NOMO-1 (cell line): Measurements from ENCODE around the gene GABRB1.
A peak's percentile ranks its signal among the peaks of the same experiment; 100 is the strongest.

Experiments used
- DNase-seq, 2 experiments: peaks; one replicate each; lab custom pipeline; 2025; ENCODE audit not compliant: unreplicated experiment in 2 of 2; lab: John Stamatoyannopoulos, UW

The GABRB1 gene

DNA sequence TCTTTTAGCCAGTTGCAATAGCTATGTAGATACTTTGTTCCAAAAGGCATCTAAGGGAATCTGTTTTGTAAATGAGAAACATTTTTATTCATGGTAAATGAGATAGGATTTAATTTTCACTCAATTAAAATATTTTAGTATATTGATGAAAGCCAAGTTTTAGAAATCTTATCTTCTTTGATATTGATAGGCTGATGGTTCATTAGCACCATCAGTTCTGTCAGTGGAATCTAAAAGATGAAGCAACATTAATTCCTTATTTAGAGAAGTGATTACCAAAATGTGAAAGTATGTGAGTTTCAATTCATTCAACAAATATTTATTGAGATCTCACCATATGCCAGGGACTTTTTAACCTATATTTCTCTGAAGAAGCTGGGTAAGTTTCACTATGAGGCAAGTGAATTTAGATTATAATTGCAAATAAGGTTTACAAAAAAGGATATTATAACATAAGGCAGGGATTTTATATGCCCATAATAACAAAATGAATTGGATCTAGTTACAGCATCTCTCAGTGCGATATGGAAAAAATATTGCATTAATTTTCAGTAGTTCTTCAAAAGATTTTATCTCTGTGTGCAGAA lies 79.3 kb downstream of the GABRB1 start:
- no peak for DNase-seq

DNA sequence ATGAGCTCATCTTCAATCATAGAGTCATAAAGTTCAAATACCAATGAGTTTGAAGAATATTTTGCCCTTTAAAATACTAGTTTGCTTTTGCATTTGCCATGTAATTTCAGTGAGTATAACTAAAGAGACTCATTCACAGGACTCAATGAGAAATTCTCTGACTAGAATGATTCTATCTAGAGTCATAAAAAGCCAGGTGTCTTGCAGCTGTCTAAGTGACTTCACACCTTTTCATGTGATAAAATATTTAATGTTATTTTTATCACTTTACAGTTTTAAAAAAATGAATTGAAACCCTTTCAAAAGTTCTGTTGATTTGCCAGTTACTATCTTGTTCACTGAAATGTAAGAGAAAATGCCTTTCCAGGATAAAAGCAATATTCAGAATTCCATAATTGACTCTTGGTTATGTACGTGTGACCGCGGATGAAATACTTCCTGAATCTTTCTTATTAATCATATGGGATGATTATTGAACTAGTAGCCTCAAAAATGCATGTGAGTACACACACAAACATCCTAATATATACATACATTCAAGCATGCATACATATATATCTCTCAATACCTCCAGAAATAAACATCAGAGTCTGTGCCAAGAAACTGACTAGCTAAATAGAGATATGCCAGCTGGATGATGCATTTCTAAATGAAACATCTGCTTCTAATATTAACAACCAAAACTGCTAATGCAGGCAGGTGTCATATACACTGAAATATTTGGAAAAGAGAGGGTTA lies 87.0 kb downstream of the GABRB1 start:
- DNase-seq, result no peak

DNA sequence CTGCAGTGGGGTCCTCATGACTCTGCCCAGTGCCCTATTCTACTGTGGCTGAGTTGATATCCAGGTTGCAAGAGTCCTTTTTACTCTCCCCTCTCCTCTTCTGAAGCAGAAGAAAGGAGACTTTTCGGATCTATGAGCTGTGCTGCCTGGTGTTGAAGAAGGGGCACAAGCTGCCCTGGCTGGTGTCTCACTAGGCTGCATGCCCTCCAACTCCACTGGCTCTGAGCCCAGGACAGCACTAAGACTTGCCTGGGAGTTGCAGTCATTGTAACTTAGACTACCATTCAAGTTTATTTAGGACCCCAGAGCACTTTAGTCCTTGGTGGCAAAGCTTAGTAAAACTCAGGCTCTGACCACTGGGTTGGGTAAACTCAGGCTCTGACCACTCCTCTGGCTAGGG lies 89.4 kb downstream of the GABRB1 start:
- DNase-seq, result no peak

DNA sequence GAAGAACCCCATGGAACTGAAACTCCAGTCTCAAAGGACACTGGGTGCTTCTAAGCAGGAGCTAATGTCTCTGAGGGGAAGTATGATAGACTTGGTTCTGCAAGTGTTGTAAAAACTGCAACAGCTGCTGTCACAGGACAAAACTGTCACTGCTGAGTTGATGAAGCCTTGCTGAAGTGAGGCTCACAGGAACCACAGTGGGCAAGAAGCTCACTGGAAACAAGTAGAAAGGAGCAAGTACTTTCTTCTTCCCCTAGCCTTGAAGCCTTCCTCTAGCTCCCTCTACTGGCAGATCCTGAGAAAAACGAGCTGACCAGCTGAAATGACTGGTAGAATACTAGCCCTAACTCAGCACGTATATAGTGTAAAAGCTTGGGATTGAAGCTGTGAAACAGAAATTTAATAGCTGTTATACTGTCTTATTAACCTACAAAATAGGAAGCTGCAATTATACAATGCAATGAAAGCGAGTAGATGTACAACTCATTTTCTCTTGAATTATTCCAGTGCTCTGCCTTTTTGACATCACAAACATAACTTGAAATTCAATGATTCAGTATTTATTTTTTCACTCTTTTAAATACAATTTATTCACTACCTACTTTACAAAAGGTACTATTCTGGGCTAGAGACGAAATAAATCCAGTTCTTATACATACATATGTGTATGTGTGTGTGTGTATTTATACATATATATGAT lies 91.4 kb downstream of the GABRB1 start:
- peak; percentile 75 to 88 for DNase-seq

DNA sequence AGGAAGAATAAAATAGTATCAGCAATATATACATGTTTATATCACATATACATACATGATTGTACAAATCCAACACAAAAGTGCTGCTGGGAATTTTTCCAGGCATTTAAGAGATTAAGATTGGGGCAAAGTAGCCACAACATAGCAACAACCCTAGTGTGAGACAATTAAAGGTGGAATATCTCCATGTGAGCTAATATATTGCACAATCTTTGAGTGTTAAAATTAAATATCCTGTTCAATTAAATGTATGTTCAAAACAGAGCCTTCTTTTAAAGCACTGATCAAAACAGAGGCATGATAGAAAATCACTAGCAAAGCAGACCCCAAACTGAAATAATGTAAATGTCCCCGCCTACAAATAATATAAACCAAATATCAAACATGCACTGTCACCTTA lies 97.6 kb downstream of the GABRB1 start:
- DNase-seq, result no peak

DNA sequence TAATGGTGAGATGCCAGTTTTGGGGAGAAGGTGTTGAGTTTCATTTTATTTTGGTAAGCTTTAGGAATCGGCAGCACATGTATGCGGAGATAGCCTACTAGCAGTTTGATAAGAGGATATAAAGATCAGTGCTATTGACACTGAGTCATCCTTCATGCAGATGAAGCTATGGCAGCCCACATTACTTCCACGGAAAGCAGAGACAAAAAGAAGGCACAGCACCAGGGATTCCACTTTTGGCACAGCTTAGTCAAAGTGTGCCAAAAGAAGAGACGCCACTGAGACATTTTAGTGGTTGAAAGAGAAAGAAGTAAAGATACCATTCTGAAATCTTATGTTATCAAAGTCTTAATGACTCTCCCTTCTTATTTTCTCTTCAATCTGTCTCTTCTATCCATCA lies 103.8 kb downstream of the GABRB1 start:
- no peak for DNase-seq

DNA sequence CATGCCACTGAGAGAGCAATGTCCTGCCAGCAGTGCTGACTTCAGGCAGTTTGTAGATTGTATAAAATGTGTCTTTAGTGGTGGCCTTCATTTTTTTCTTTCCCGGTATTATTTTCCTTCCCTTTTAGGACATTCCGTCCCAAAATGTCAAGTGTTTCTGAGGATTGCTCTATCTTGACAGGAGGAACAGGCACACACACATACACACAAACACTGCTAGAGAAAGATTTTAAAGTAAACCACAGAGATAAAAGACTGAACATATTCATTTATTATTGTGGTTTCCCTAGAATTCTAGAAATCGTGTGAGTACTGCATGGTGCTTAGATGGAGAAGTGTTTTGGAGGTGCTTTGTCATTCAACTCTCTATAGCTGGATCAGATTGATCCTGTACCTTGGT lies 111.9 kb downstream of the GABRB1 start:
- DNase-seq, result no peak

DNA sequence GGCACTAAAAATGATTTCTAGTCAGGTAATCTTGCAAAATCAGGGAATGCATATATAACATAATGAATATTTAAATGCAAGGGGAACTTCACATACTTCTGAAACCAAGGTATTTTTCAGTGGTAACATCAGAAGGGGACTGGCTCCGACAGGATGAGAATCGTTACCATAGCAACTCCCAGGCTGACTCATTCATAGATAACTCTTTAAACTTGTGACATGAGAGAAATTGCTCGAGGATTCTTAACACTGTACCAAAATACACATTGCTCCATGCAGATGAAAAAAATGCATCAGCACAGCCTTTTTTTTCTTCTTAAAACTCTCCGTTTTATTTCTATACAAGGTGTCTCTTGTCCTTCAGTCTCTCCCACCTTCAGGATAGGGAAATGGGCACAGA lies 114.3 kb downstream of the GABRB1 start:
- DNase-seq, result peak in 1 of 2 experiments; percentile 56

DNA sequence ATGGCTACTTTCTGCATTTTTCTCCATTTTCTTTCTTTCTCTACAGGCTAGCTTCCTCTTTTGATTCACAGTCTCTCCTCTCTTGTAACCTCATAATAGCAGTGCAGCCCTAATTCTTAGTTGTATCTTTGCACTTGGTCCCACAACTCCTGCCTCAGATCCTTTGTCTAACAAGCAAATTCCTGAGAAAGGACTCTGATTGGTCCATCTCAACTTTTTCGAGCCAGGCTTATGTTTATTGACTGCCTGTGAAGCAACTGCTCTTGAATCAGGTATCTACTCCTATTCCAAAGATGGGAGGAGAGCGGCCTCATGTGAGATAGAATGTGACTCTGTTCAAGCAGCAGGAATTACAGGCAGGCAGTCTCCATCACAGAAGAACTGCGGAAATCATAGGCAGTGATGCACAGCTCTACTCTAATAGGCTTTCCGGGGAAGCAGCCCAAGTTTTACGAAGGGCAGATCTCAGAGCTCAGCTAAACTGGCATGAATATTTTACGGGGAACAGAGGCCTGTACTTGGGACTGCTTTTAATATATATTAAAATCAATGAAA lies 123.5 kb downstream of the GABRB1 start:
- no peak for DNase-seq

DNA sequence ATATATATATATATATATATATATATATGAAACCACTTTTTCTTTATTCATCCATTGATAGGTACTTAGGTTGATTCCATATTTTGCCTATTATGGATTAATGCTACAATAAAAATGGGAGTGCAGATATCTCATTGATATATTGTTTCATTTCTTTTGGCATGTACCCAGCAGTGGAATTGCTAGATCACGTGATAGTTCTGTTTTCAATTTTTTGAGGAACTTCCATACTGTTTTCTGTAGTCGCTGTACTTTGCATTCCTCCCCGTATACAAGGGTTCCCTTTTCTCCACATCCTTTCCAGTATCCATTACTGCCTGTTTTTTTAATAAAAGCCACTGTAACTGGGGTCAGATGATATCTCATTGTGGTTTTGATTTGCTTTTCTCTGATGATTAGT lies 124.6 kb downstream of the GABRB1 start:
- no peak for DNase-seq

DNA sequence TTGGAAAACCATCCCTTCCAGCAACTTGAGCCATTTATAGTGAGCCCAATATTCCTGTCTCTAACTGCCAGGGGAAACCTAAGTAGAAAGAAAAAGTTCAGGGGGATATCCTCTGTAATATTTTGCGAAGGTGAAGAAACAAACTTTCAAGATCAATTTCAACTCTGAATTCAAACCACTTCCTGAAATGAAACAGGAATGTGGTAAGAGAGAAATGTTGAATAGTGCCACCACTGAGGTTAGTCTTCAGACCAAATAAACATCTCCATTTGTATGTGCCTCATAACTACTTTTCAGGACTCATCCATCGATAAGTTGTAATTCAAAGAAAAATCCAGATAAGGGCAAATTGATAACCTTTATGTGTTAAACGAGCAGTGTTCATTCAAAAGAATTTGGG lies 128.7 kb downstream of the GABRB1 start:
- peak; percentile 12 to 76 for DNase-seq

DNA sequence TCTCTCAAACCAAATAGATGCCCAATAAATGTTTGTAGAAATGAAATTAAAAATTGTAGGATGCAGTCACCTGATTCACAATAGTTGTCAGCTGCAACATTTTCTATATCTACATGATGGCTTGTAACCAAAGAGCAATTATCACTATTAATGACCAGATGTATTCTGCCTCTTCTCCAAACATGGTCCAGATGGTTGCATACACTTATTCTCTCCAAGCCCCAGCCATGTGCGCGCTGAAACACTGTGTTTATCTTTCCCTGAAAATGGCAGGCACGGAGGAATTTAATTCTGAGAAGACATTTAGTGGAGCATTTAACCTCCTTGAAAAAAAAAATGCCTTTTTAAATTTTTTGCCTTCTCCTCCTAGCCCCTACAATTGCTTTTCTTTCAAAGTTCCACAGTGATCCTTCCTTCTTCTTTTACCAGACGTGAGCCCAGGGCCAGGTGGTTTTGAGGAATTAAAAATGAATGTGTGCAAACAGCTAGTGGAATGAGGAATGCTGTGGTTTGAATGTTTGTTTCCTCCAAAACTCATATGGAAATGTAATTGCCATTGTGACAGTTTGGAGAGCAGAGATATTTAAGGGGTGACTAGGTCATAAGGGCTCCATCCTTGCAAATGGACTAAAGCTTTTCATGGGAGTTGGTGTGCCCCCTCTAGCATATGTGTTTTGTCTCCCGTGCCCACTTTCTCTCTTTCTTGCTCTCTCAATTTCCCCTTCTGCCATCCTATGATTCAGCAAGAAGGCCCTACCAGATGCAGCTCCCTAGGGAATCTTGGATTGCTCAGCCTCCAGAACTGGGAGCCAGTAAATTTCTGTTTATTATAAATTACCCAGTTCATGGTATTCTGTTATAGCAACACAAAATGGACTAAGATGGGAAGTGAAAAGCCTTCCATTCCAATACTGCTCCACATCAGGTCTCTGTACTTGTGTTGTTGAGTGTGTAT lies 136.0 kb downstream of the GABRB1 start:
- no peak for DNase-seq

DNA sequence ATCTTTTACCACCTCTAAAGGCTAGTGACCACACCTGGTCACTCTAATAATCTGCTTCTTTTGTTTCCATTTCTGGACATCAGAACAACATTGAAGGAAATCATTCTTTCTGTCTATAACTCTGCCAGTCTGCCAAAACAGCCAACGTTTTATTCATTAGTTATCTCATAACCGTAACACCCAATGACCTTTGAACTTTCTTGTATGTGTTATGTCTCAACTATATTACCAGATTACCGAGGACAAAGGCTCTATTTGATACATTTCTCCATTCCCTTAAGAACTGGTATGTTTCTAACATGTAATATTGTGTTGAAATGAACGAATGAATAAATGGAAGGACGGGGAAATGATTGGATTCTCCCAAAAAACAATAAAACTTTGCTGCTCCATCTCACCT lies 152.7 kb downstream of the GABRB1 start:
- DNase-seq, result no peak

DNA sequence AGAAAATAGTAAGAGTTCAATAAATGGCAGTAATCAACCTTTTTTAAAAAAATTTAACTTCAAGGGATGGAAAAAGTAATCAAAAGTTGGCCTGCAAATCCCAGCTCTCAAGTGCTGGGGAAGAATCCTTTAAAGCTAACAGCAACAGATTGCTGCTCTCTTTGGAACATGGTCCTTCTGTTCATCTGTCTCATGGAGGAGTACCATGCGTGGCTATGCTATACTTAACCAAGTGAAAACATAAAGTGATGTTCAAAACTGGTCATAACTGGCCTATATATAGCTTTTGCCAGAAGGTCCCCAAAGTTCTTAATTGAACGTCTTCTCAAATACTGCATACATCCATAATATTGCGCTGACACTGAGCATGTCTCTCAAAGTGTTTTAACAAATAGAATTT lies 154.4 kb downstream of the GABRB1 start:
- no peak for DNase-seq

DNA sequence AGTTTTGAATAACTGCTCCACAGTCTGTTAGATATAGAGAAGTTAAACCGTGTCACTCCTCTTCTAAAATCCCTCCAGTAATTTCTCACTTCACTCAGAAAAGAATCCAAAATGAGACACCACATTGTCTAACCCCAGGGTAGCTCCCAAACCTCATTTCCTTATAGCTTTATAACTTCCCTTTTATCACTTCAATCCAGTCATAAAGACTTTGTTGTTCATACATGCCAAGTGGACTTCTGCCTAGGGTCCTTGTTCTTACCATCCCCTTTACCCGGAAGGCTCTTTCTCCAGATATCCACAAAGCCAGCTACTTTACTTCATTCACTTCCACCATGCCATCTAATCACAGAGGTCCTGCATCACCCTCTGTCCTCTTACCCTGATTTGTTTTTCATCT lies 156.2 kb downstream of the GABRB1 start:
- DNase-seq, result no peak

DNA sequence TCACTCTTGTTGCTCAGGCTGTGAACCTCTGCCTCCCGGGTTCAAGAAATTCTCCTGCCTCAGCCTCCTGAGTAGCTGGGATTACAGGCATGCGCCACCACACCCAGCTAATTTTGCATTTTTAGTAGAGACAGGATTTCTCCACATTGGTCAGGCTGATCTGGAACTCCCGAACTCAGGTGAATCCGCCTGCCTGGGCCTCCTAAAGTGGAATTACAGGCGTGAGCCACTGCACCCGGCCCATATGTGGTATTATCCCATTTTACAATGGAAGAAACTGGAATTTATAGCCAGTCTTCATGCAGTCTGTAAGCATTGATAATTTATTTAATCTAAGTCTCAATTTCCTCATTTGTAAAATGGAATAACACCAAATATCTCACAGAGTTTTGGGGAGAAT lies 161.8 kb downstream of the GABRB1 start:
- DNase-seq, result no peak

DNA sequence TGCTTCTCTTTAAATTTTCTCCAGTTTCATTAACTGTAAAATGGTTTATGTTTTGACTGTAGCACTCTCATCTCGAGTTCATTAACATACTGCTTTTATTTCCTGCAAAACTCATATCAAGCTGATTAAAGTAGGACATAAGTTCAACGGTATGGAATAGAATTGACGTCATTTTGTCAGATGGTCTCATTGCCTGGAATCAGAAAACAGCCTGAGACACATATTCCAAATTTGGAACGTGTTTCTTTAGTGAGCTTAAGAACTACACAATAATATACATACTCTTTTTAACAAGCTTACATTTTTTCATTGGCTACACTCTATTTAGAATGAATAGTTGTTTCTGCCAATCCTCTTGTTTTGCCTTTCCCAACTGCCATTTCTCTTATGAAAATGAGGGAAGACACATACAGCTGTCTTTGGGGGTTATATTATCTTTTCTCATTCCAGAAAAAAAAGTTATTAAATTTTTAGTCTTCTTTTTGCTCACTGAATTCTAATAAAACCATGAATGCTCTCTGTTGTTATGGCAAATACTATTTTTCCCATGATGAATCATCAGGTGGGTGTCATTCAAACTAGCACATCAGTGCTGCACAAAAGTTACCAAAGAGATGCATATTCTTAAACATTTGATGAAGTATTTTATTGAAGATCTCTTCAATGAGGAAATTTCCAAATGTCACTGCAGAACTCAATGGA lies 162.8 kb downstream of the GABRB1 start:
- no peak for DNase-seq

DNA sequence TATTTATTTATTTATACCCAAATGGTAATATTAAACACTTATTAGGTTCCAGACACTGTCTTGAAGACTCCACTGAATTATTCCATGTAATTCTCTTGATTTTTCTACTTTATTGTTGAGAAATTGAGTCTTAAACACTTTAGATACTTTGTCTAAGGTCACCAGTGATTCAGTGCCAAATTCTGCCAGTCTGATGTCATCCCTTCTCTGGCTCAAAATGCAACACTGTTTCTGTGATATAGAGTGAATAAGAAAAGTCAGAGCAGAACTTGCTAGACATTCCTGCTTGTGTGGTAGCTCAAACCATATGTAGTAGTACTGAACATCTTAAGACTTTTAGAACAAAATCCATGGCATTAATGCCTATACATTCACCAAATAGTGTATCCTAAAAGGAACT lies 164.3 kb downstream of the GABRB1 start:
- no peak for DNase-seq

DNA sequence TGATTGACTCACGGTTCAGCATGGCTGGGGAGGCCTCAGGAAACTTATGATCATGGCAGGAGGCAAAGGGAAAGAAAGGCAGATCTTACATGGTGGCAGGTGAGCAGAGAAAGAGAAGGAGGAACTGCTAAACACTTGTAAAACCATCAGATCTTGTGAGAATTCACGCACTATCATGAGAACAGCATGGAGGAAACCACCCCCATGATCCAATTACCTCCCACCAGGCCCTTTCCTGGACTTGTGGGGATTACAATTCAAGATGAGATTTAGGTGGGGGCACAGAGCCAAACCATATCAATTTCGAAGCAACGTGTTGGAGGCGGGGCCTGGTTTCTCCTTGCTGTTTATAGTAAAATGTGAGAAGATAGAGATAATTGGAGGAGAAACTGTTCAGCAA lies 167.4 kb downstream of the GABRB1 start:
- no peak for DNase-seq

DNA sequence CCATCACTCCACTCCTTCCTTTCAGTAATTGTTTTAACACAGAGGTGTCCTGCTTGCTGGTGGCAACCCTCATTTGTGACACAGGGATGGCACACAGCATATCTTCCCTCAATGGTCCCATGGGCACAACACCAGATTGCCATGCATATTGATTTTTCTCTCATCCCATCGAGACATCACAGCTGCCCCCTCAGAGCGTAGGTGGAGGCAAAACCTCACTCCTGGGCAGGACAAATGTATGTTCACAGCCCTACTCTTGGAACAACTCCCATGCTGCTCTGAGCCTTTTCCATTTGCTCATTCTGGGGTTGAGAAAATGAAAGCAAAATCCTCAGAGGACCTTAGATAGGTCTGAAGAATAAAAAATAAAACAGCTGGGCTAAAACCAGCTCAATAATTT lies 172.2 kb downstream of the GABRB1 start:
- no peak for DNase-seq
